COLO668 (cell line): ENCODE data around the gene SAMSN1.

ENCODE experiments used
- DNase-seq: peaks from one replicate; lab custom pipeline; 2025; ENCODE audit not compliant: unreplicated experiment; lab: John Stamatoyannopoulos, UW

The SAMSN1 gene

DNA sequence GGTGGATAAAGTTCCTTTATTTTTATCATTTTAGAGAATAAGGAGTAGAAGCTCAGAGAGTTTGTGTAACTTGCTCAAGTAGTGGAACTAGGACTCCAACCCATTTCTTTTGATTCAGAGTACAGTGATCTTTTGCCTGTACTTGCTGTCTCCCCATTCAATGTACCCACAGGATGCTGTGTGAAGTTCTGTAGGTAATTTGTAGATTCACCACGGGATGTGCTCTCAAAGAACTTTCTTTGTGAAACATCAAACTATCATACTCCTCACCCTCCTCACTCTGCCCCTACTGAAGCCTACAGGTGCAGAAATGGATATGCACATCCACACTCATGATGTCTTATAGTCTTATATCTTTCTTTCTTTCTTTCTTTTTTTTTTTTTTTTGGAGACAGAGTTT, 97.3 kb downstream of the SAMSN1 start:
- DNase-seq = no peak

DNA sequence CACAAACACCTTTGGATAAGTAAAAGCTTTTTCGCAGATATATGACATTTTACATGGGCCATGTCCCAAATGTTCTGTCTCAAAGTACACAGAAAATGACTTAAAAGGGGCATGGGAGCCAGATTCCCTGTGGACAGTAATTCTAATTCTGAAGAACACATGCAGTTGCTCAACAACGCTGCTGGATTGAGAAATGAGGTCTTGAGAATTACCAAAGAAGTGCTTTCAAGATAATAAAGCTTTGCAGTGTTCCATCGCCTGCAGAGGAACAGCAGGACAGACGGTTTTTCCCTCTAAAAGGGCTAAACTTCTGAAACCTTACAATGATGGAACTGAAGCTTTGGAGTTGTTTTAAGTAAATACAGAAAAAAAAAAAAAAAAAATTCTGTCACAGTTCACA, 107.9 kb downstream of the SAMSN1 start:
- no peak for DNase-seq

DNA sequence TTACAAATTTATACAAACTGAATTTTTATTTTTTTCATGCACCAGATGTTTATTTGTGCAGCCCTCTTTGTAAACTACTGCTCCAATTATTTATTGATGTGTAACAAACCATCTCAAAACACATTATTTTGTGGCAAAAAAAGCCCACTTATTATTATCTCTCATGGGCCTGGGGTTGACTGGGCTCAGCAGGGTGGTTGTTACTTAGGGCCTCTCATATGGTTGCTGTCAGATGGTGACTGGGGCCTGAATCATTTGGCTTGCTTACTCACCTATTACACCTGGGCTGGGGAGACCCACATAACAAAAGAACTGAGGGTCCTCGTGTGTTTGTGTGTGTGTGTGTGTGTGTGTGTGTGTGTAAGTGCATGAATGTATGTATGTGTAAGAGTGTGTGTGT, 110.7 kb downstream of the SAMSN1 start:
- DNase-seq = no peak
